ENCODE measurements around the gene SLC2A8. TPM values are rescaled to one million over a fixed set of nuclear protein-coding genes. Genes with fewer than 3 reads are reported as not detected.

The SLC2A8 gene
- total and polyA plus RNA-seq, 3 experiments from 2014 or later = 4.5 to 7.7 (median 6.2) TPM

DNA sequence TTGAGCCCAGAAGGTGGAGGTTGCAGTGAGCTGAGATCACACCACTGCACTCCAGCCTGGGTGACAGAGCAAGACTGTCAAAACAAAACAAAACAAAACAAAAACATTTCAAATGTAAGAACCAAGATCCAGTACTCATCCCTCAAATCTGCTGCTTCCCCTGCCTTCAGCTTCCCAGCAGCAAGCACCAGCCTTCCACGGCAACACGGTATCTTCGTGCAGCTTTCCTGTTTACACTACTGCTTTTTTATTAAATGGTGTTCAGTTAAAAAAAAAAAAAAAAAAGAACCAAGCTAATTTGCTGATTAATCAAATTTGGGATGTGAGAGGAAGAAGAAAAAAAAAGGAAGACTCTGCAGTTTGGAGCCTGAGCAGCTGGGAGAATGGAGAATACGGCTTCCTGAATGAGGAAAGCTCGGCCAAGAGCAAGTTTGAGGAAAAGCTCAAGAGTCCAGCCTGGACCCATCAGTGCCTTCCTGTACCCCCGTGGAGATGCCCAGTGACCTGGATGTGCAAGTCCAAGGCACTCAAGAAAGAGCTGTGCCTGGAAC, 28.0 kb upstream of the SLC2A8 start:
- H3K9me3 Mint-ChIP-seq = no peaks in the 10 kb centered on the region
- Histone ChIP-seq H3K4me3 (ENCODE audit: low read length) (no peak overlapping the region), H3K27ac (ENCODE audit: low read depth, low read length) (no peak overlapping the region), H3K9me3 (ENCODE audit: low read length) (no peaks in the 10 kb centered on the region), H3K36me3 (ENCODE audit: insufficient read depth, low read length) (no peaks in the 10 kb centered on the region), H3K27me3 (ENCODE audit: insufficient read depth, low read length, poor library complexity, severe bottlenecking) (peaks cover 12% of the 10 kb centered on the region), H3K4me1 (ENCODE audit: insufficient read depth, low read length) (no peaks in the 10 kb centered on the region)
- DNase-seq = no peak
- no peak overlapping the region for H3K4me3 Mint-ChIP-seq
- POLR2A ChIA-PET = interaction anchor here (0.7 kb wide), 1 partner anchor 30 kb away, joined by 9 read pairs; no protein-coding TSS in a partner anchor
- H3K4me1 Mint-ChIP-seq = no peaks in the 10 kb centered on the region
- peak overlapping the region in 1 of 8 donors; percentile 71 for H3K27ac Mint-ChIP-seq
- CTCF ChIA-PET = no interaction called here
- peaks cover 0 to 4% (median 0%) of the 10 kb centered on the region in 3 donors for H3K36me3 Mint-ChIP-seq
- H3K27me3 Mint-ChIP-seq = peaks cover 31 to 55% of the 10 kb centered on the region in 2 donors

DNA sequence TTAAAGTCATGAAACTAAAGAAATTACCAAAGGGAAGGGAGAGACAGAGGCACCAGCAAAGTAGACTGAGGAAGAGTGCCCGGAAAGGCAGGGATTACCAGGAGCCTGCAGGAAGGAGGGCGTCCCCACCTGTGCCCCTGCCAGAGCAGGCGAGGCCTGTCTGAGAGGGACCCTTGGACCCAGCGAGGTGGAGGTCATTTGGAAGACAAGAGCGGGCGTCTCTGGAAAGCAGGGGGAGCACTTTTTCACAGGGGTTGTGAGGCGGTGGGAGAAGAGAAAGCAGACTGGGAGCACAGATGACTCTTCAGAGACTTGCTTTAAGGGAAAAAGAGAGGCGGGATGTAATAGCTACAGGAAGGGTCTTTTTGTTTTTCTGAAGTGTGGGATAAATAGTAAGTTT, 27.5 kb upstream of the SLC2A8 start:
- Histone ChIP-seq H3K27me3 (ENCODE audit: insufficient read depth, low read length, poor library complexity, severe bottlenecking) (peaks cover 12% of the 10 kb centered on the region), H3K36me3 (ENCODE audit: insufficient read depth, low read length) (no peaks in the 10 kb centered on the region), H3K4me3 (ENCODE audit: low read length) (no peak overlapping the region), H3K4me1 (ENCODE audit: insufficient read depth, low read length) (no peaks in the 10 kb centered on the region), H3K27ac (ENCODE audit: low read depth, low read length) (no peak overlapping the region), H3K9me3 (ENCODE audit: low read length) (no peaks in the 10 kb centered on the region)
- Mint-ChIP-seq H3K9me3 (no peaks in the 10 kb centered on the region), H3K36me3 (peaks cover 0 to 3% (median 0%) of the 10 kb centered on the region in 3 donors), H3K27me3 (peaks cover 31 to 58% of the 10 kb centered on the region in 2 donors), H3K4me1 (no peaks in the 10 kb centered on the region), H3K27ac (peak overlapping the region in 1 of 8 donors; percentile 7), H3K4me3 (no peak overlapping the region)
- POLR2A ChIA-PET = no interaction called here
- CTCF ChIA-PET = no interaction called here
- DNase-seq = no peak

DNA sequence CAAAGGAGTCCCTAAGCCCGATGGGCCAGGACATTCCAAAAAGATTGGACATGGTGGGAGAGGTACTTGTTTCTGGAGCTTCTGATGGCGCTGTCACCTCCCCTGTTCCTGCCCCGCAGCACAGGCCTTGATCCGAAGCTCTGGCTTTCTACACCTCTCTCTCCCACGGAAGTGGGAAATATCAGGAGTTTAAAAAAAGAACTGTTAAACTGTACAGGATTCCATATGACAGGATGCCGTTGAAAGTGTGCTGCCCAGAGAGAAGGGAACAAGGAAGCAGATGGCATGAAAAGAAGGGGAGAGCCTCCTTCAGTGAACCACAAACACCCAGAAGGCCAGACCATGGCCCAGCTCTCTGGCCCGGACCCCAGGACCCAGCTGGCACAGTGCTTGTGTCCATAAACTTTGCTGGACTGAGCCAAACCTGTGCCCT, 26.8 kb upstream of the SLC2A8 start:
- no peaks in the 10 kb centered on the region for H3K9me3 Mint-ChIP-seq
- H3K27me3 ChIP-seq (ENCODE audit: insufficient read depth, low read length, poor library complexity, severe bottlenecking) = peaks cover 12% of the 10 kb centered on the region
- H3K27ac ChIP-seq (ENCODE audit: low read depth, low read length) = no peak overlapping the region
- no peak overlapping the region for H3K4me3 Mint-ChIP-seq
- no peaks in the 10 kb centered on the region for H3K9me3 ChIP-seq (ENCODE audit: low read length)
- H3K4me3 ChIP-seq (ENCODE audit: low read length) = no peak overlapping the region
- no peaks in the 10 kb centered on the region for H3K36me3 ChIP-seq (ENCODE audit: insufficient read depth, low read length)
- ChIA-PET POLR2A (no interaction called here), CTCF (no interaction called here)
- no peak overlapping the region for H3K27ac Mint-ChIP-seq
- H3K4me1 ChIP-seq (ENCODE audit: insufficient read depth, low read length) = no peaks in the 10 kb centered on the region
- no peaks in the 10 kb centered on the region for H3K4me1 Mint-ChIP-seq
- DNase-seq = no peak
- peaks cover 32 to 65% of the 10 kb centered on the region in 2 donors for H3K27me3 Mint-ChIP-seq
- H3K36me3 Mint-ChIP-seq = peaks cover 0 to 1% (median 0%) of the 10 kb centered on the region in 3 donors

DNA sequence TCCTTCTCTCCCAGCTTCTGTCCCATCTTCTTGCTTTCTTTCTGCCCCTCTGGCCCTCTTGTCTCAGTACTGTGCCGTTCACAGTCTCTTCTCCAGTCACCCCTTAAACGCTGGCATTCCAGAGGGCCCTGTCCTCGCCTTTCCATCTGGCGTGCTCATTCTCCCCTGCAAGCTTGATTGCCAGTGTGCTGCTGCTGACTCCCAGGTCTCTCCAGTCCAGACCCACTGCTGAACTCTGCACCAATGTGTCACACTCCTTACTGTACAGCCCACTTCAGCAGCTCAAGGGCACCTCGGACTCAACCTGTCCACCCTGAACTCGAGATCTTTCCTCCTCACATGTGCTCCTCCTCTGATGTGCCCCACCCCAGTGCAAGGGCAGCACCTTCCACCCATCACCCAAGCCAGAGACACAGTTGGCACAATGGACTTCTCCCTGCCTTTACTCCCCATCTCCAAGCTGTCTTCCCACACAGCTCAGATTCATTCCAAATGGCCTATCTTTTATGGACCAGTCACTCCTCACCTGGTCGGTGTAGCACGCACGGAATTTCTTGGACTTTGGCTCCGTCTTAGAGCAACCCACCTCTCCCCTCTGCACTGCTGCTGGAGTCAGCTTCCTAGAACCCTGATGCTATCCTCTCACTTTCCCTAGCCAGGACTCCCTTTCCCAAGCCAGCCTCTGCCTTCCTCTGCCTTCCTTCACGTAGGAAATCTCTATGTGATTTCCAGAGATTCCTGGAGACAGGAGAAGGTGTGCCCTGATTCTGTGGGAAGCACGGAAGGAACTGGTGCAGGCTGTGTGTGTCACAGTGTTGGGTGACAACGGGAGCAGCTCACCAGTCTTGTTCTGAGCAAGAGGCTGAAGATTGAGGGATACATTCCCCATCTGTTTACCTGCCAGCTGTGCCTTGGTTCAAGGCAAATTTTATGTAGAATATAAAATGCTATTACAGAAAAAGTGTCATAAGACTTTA, 26.0 kb upstream of the SLC2A8 start:
- POLR2A ChIA-PET = no interaction called here
- CTCF ChIA-PET = no interaction called here
- peaks cover 0 to 1% (median 0%) of the 10 kb centered on the region in 3 donors for H3K36me3 Mint-ChIP-seq

DNA sequence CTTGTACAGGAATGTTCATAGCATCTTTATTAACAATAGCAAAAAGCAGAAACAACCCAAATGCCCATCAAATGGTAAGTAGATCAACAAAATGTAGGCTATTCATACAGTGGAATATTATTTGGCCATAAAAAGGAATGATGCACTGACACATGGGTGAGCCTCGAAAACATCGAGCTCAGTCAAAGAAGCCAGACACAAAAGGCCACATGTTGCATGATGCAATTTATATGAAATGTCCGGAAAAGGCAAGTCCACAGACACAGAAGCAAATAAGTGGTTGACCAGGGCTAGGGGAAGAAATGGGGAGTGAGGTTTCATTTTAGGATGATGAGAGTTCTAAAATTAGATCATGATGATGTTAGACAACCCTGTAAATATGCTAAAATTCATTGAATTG, 16.5 kb upstream of the SLC2A8 start:
- no peak for DNase-seq
- POLR2A ChIA-PET = no interaction called here
- no peaks in the 10 kb centered on the region for H3K36me3 ChIP-seq (ENCODE audit: insufficient read depth, low read length)
- no peak overlapping the region for H3K4me3 ChIP-seq (ENCODE audit: low read length)
- peaks cover 28% of the 10 kb centered on the region for H3K27me3 ChIP-seq (ENCODE audit: insufficient read depth, low read length, poor library complexity, severe bottlenecking)
- H3K9me3 ChIP-seq (ENCODE audit: low read length) = no peaks in the 10 kb centered on the region
- Mint-ChIP-seq H3K4me1 (no peaks in the 10 kb centered on the region), H3K36me3 (peaks cover 0 to 5% (median 0%) of the 10 kb centered on the region in 3 donors), H3K9me3 (peaks cover 0 to 10% (median 1%) of the 10 kb centered on the region in 5 donors), H3K4me3 (no peak overlapping the region), H3K27me3 (peaks cover 61 to 67% of the 10 kb centered on the region in 2 donors), H3K27ac (no peak overlapping the region)
- CTCF ChIA-PET = no interaction called here
- no peaks in the 10 kb centered on the region for H3K4me1 ChIP-seq (ENCODE audit: insufficient read depth, low read length)
- no peak overlapping the region for H3K27ac ChIP-seq (ENCODE audit: low read depth, low read length)

More for the DNA sequence above, 26.0 kb upstream of the SLC2A8 start:
- Histone ChIP-seq H3K4me1 (ENCODE audit: insufficient read depth, low read length) (no peaks in the 10 kb centered on the region), H3K27me3 (ENCODE audit: insufficient read depth, low read length, poor library complexity, severe bottlenecking) (peaks cover 12% of the 10 kb centered on the region), H3K9me3 (ENCODE audit: low read length) (no peaks in the 10 kb centered on the region), H3K4me3 (ENCODE audit: low read length) (no peak overlapping the region), H3K27ac (ENCODE audit: low read depth, low read length) (no peak overlapping the region), H3K36me3 (ENCODE audit: insufficient read depth, low read length) (no peaks in the 10 kb centered on the region)
- no peak for DNase-seq
- H3K4me3 Mint-ChIP-seq = no peak overlapping the region
- H3K4me1 Mint-ChIP-seq = no peaks in the 10 kb centered on the region
- H3K27me3 Mint-ChIP-seq = peaks cover 40 to 70% of the 10 kb centered on the region in 2 donors
- peak overlapping the region in 1 of 8 donors; percentile 20 for H3K27ac Mint-ChIP-seq
- no peaks in the 10 kb centered on the region for H3K9me3 Mint-ChIP-seq

DNA sequence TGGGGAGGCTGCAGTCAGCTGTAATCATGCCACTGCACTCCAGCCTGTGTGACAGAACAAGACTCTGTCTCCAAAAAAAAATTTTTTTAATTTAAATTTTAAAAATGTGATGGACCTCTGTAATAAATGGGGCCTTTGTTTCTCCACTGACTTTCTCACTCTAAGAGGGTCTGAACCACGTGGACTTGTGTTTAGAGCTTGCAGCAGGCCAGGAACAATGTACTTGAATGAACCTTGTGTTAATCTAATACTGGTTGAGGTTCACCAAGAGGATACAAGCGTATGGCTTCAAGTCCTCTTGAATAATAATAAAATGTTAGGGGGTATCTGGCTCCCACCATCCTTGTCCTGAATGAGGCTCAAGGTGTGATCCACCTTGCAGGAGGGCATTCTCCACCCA, 14.4 kb upstream of the SLC2A8 start:
- Mint-ChIP-seq H3K27ac (no peak overlapping the region), H3K36me3 (peaks cover 0 to 5% (median 0%) of the 10 kb centered on the region in 3 donors), H3K27me3 (peaks cover 62 to 73% of the 10 kb centered on the region in 2 donors), H3K4me1 (peaks cover 4 to 8% (median 5%) of the 10 kb centered on the region in 3 donors), H3K4me3 (no peak overlapping the region), H3K9me3 (peaks cover 0 to 10% (median 1%) of the 10 kb centered on the region in 5 donors)
- Histone ChIP-seq H3K9me3 (ENCODE audit: low read length) (no peaks in the 10 kb centered on the region), H3K4me3 (ENCODE audit: low read length) (no peak overlapping the region), H3K27ac (ENCODE audit: low read depth, low read length) (no peak overlapping the region), H3K36me3 (ENCODE audit: insufficient read depth, low read length) (no peaks in the 10 kb centered on the region), H3K27me3 (ENCODE audit: insufficient read depth, low read length, poor library complexity, severe bottlenecking) (peaks cover 43% of the 10 kb centered on the region), H3K4me1 (ENCODE audit: insufficient read depth, low read length) (no peaks in the 10 kb centered on the region)
- ChIA-PET POLR2A (interaction anchor here (0.7 kb wide), 1 partner anchor 805 kb away, joined by 3 read pairs; no protein-coding TSS in a partner anchor), CTCF (interaction anchor here (0.8 kb wide), 1 partner anchor 14 kb away, joined by 4 read pairs; the partner anchor contains the start of gene SLC2A8)
- DNase-seq = no peak

DNA sequence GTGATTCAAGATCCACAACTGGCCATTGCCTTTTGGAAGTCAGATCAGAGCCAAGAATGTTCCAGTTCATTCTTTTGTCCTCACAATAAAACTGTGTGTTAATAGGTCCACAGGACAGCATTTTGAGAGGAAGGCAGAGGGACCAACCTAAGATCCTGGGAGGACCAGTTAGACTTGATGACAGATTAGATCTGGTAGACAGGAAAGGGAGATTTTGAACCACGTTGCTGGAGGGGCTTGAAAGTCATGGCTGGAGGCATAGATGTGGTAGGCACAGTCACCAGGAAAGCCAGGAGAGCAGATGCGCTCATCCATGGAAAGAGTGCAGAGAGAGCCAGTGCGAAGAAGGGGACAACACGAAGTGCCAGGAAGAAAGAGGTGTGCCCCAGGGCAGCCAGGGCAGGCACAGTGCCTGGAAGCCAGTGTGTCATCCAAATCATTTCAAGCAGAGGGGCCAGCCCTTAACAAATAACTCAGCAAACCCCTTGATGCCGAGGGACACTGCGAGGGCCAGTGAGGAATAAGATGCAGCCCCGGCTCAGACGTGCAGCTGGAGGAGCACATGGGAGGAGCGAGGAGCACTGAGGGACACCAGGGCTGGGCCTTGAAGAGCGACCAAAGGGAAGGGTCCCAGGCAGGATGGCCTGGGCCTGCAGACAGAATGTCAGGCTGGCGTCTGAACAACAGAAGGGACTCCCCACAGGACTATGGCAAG, 12.8 kb upstream of the SLC2A8 start:
- H3K4me1 Mint-ChIP-seq = peaks cover 16 to 21% (median 17%) of the 10 kb centered on the region in 3 donors
- Histone ChIP-seq H3K27me3 (ENCODE audit: insufficient read depth, low read length, poor library complexity, severe bottlenecking) (peaks cover 46% of the 10 kb centered on the region), H3K9me3 (ENCODE audit: low read length) (no peaks in the 10 kb centered on the region), H3K36me3 (ENCODE audit: insufficient read depth, low read length) (no peaks in the 10 kb centered on the region), H3K4me1 (ENCODE audit: insufficient read depth, low read length) (peaks cover 15% of the 10 kb centered on the region), H3K4me3 (ENCODE audit: low read length) (no peak overlapping the region), H3K27ac (ENCODE audit: low read depth, low read length) (no peak overlapping the region)
- ChIA-PET CTCF (no interaction called here), POLR2A (no interaction called here)
- H3K27ac Mint-ChIP-seq = peak overlapping the region in 1 of 8 donors; percentile 15
- no peak overlapping the region for H3K4me3 Mint-ChIP-seq
- DNase-seq = no peak
- H3K27me3 Mint-ChIP-seq = peaks cover 55 to 69% of the 10 kb centered on the region in 2 donors
- H3K9me3 Mint-ChIP-seq = peaks cover 0 to 7% (median 1%) of the 10 kb centered on the region in 5 donors
- H3K36me3 Mint-ChIP-seq = peaks cover 0 to 4% (median 0%) of the 10 kb centered on the region in 3 donors

Data from CD8-positive, alpha-beta memory T cell (primary cell).